ENCODE data around the gene LMTK3.

GRCh38 chr19:48461982-48462655 lies 49.5 kb downstream of the LMTK3 start:
- TF ChIP-seq CTCF (IDR thresholded peaks at IDR 0.05; ENCODE audit: low read depth, low read length, poor library complexity, severe bottlenecking) (no peak), EZH2phosphoT487 (IDR thresholded peaks at IDR 0.05; ENCODE audit: borderline replicate concordance, low read length) (no peak)
